K562 (cell line): ENCODE results near the gene ZBTB9. TPM values are rescaled to one million over a fixed set of nuclear protein-coding genes. Genes with fewer than 3 reads are reported as not detected.
A peak's percentile ranks its signal among the peaks of the same experiment; 100 is the strongest.

Source experiments
- ATAC-seq: fragments of 200-7000 bp; cut with Tn5 transposase; 3 replicates; pipeline ENCODE4 v1.9.1; 2020; ENCODE audit warnings: moderate library complexity
- BruUV-seq: library from RNA; stranded (reverse); fragments of 400-500 nt; replicated peaks from 2 replicates; lab custom pipeline; 2021; lab: Mats Ljungman, UMichigan
- CTCF ChIA-PET: fragments of 300-600 bp; formaldehyde crosslinking; extraction: SDS; loops from one replicate; lab custom pipeline; 2021; ENCODE audit warnings: low intra/inter-chr PET ratio; lab: Yijun Ruan, JAX
- POLR2A ChIA-PET: fragments of 300-600, 350-650 bp; sonication (Branson Sonifier 250); formaldehyde crosslinking; extraction: SDS; loops from one replicate; lab custom pipeline; 2021; ENCODE audit warnings: antibody characterized with exemption, inconsistent platforms; lab: Yijun Ruan, JAX
- DNase-seq, 4 experiments: peaks; one replicate each; pipeline versions ENCODE4 v3.0.0 to v3.0.0-alpha.2; 2011 to 2018; ENCODE audit warnings: low spot score in 3 of 4, mixed read lengths in 3 of 4; ENCODE audit errors: extremely low read depth in 1 of 4
- FAIRE-seq: peaks from 2 replicates; lab custom pipeline; 2011; peaks lifted over from hg19 to GRCh38; lab: Jason Lieb, UNC
- H2AFZ ChIP-seq: 2 replicates; pipeline ENCODE4 v1.6.0; 2011; ENCODE audit warnings: low read depth, low read length, control low read depth, inconsistent platforms
- H3K27ac ChIP-seq: fragments of 200-600 bp; 3 replicates; pipeline ENCODE4 v1.8.0; 2011; ENCODE audit warnings: low read depth, mild to moderate bottlenecking, control low read depth, inconsistent platforms, low read length, moderate library complexity, mixed read lengths; ENCODE audit errors: extremely low read depth
- H3K27me3 ChIP-seq, 2 experiments: fragments of 300-600 bp in 1 of 2; 2 replicates in 1 of 2; 3 replicates in 1 of 2; pipeline versions ENCODE4 v1.6.0 to v1.8.0; 2011; ENCODE audit warnings: inconsistent platforms in 2 of 2, low read length in 2 of 2, mild to moderate bottlenecking in 1 of 2, mixed read lengths in 1 of 2, moderate library complexity in 1 of 2; ENCODE audit not compliant: control insufficient read depth in 2 of 2, insufficient read depth in 2 of 2
- H3K36me3 ChIP-seq: fragments of 300-600 bp; 3 replicates; pipeline ENCODE4 v1.8.0; 2011; ENCODE audit warnings: mild to moderate bottlenecking, low read length, inconsistent platforms; ENCODE audit not compliant: control insufficient read depth, insufficient read depth
- H3K4me1 ChIP-seq, 2 experiments: fragments of 200-600 bp in 1 of 2; replicated peaks in 1 of 2; 2 replicates in 1 of 2; 3 replicates in 1 of 2; pipeline versions ENCODE4 v1.5.1 to v1.8.0; 2011; ENCODE audit warnings: inconsistent platforms in 2 of 2, low read length in 2 of 2, mild to moderate bottlenecking in 1 of 2, mixed read lengths in 1 of 2, moderate library complexity in 1 of 2; ENCODE audit not compliant: control insufficient read depth in 2 of 2, insufficient read depth in 2 of 2
- H3K4me2 ChIP-seq: 2 replicates; pipeline ENCODE4 v1.6.1; 2011; ENCODE audit warnings: low read length, control low read depth, inconsistent platforms, mixed read lengths; ENCODE audit not compliant: insufficient read depth
- H3K4me3 ChIP-seq: fragments of 200-600 bp; sonication (generic), shearing (Covaris generic); 2 replicates; pipeline ENCODE4 v1.5.1; 2016; ENCODE audit warnings: control low read depth, inconsistent platforms
- H3K79me2 ChIP-seq: fragments of 200-600 bp; 3 replicates; pipeline ENCODE4 v1.8.0; 2011; ENCODE audit warnings: low read length, inconsistent platforms; ENCODE audit not compliant: control insufficient read depth, insufficient read depth
- H3K9ac ChIP-seq, 2 experiments: 2 replicates each; pipeline versions ENCODE4 v1.6.0 to v1.6.1; 2011; ENCODE audit warnings: low read depth in 2 of 2, low read length in 2 of 2, control low read depth in 1 of 2, inconsistent platforms in 1 of 2, mild to moderate bottlenecking in 1 of 2, mixed read lengths in 1 of 2; ENCODE audit not compliant: insufficient read depth in 1 of 2
- H3K9me1 ChIP-seq: one replicate; pipeline ENCODE4 v1.6.0; 2011; ENCODE audit warnings: inconsistent platforms, mild to moderate bottlenecking, low read length, moderate library complexity; ENCODE audit not compliant: control insufficient read depth, insufficient read depth
- H3K9me3 ChIP-seq: replicated peaks from 2 replicates; pipeline ENCODE4 v1.5.1; 2011; ENCODE audit warnings: low read depth, low read length, inconsistent platforms; ENCODE audit not compliant: control insufficient read depth, insufficient read depth
- H4K20me1 ChIP-seq: replicated peaks from 2 replicates; pipeline ENCODE4 v1.6.1; 2011; ENCODE audit warnings: low read length, inconsistent platforms, mixed read lengths; ENCODE audit not compliant: control insufficient read depth, insufficient read depth
- CSDE1 ChIP-seq, 2 experiments: fragments of 450-650 bp; IDR thresholded peaks; 2 replicates each; pipeline ENCODE4 v1.6.1; 2016; ENCODE audit warnings: mild to moderate bottlenecking in 1 of 2
- E2F5 ChIP-seq: sonication (generic); formaldehyde crosslinking; IDR thresholded peaks from 2 replicates; pipeline ENCODE4 v1.8.0; 2022; ENCODE audit warnings: mild to moderate bottlenecking, missing genetic modification reagents
- MBD1 ChIP-seq: fragments of 250-450 bp; sonication (Bioruptor Pico); IDR thresholded peaks from 2 replicates; pipeline ENCODE4 v1.8.0; 2022; ENCODE audit warnings: inconsistent platforms
- POLR2A ChIP-seq: fragments of 450-650 bp; conservative IDR thresholded peaks from 2 replicates; pipeline ENCODE4 v1.6.1; 2016
- RBBP5 ChIP-seq: fragments of 200-600 bp; sonication (generic); IDR thresholded peaks from 2 replicates; pipeline ENCODE4 v1.6.1; 2012; ENCODE audit warnings: borderline replicate concordance, mild to moderate bottlenecking, low read length, control low read depth, inconsistent platforms; ENCODE audit not compliant: insufficient read depth, poor library complexity, severe bottlenecking
- SAFB2 ChIP-seq: fragments of 200-400 bp; formaldehyde crosslinking; IDR thresholded peaks from 2 replicates; pipeline ENCODE4 v1.6.1; 2018; ENCODE audit warnings: borderline replicate concordance, low read length, low read depth, moderate library complexity; ENCODE audit not compliant: severe bottlenecking
- ZNF280A ChIP-seq: fragments of 450-650 bp; IDR thresholded peaks from 2 replicates; pipeline ENCODE4 v1.6.1; 2018; ENCODE audit warnings: mild to moderate bottlenecking, low read depth; ENCODE audit not compliant: partially characterized antibody
- ZNF583 ChIP-seq: fragments of 250-450 bp; sonication (Bioruptor Pico); IDR thresholded peaks from 2 replicates; pipeline ENCODE4 v1.4.0; 2020
- WGBS: fragments of 100-300 bp; shearing (Covaris generic); methylation state at CpG from one replicate; pipeline ENCODE4 v1.1.6; 2016; ENCODE audit warnings: low coverage, mixed read lengths; ENCODE audit not compliant: insufficient coverage; ENCODE audit errors: missing lambda C conversion rate; 5-methylcytosine and 5-hydroxymethylcytosine counted together
- in situ Hi-C: fragments of 300-500 bp; cut with MboI; formaldehyde crosslinking; loops from 4 replicates; pipeline ENCODE4 v1.15.0; 2018; ENCODE audit warnings: inconsistent platforms, mixed read lengths
- intact Hi-C: fragments of 100-400 bp; cut with micrococcal nuclease; formaldehyde crosslinking; loops from 2 replicates; pipeline ENCODE4 v1.14.2; 2022
- polyA plus RNA-seq, 8 experiments: library from polyadenylated mRNA; depleted of rRNA in 4 of 8; stranded (reverse) in 5 of 8; unstranded in 3 of 8; fragments of >200 nt; fragmentation: Nextera tagmentation in 2 of 8; fragmentation: Illumina TruSeq in 1 of 8; extraction: Ambion mirVana in 2 of 8; extraction: Trizol in 1 of 8; gene quantifications; 2 replicates each; pipeline versions ENCODE4 v1.2.1 to v1.2.3, GENCODE V29; 2011 to 2014; ENCODE audit warnings: inconsistent platforms in 1 of 8, missing spikeins in 1 of 8
- total RNA-seq, 7 experiments: library from RNA; depleted of rRNA in 6 of 7; stranded (reverse); fragments of >200 nt in 6 of 7; fragmentation: Illumina TruSeq in 2 of 7; extraction: Trizol in 2 of 7; gene quantifications; 2 replicates each; pipeline versions ENCODE4 v1.2.1 to v1.2.3, GENCODE V29; 2011 to 2021; ENCODE audit warnings: low replicate concordance in 1 of 7

Gene ZBTB9
- total and polyA plus RNA-seq, 9 of the 15 experiments (the other 6 are each of a cell fraction or from before 2014, with no cell fraction given): 1.9 to 19.5 (median 10.4) TPM

- Histone ChIP-seq H4K20me1 (no peaks in the 10 kb centered on the region; the same call in 1 of the 2 replicates), H3K4me1 (peaks cover 44 to 53% of the 10 kb centered on the region in 2 experiments), H3K79me2 (peaks cover 39% of the 10 kb centered on the region), H3K9ac (no peak overlapping the region), H3K27ac (no peak overlapping the region), H3K9me3 (no peaks in the 10 kb centered on the region), H3K4me2 (peak overlapping the region; percentile 23; the same call in 1 of the 2 replicates), H3K4me3 (no peak overlapping the region), H3K27me3 (no peaks in the 10 kb centered on the region), H3K36me3 (peaks cover 4% of the 10 kb centered on the region; the same call in 2 of the 3 replicates), H3K9me1 (no peaks in the 10 kb centered on the region), H2AFZ (no peak overlapping the region)
- in situ Hi-C loops (no loop called here), intact Hi-C loops (no loop called here)
- DNase-seq (no peak), FAIRE-seq (peak; percentile 6), ATAC-seq (no peak)
- TF ChIP-seq CSDE1 (IDR thresholded peaks at IDR 0.05) (no peak), MBD1 (CRISPR knock-in tag) (no peak), POLR2A (no peak), ZNF583 (CRISPR knock-in tag) (no peak), ZNF280A (peak; percentile 7), RBBP5 (peak; percentile 28), SAFB2 (no peak), E2F5 (CRISPR knock-in tag) (0 out of 2 replicates have a peak, but pooled peaks have one; percentile 45)
- BruUV-seq: no TSS peak
- ChIA-PET POLR2A (interaction anchor here (0.5 to 2.7 kb wide), 7 partner anchors 8 to 145 kb away, joined by 3 to 14 read pairs (median 4); no protein-coding TSS in a partner anchor), CTCF (interaction anchor here (0.5 kb wide), 1 partner anchor 46 kb away, joined by 3 read pairs; no protein-coding TSS in a partner anchor)
- WGBS: 34% methylated on average over 2 of the region's 2 CpGs
These were observed 24.0 kb upstream of the ZBTB9 start for GRCh38 chr6:33430334-33430733.
